K562 (cell line): ENCODE measurements around the gene ALK. TPM values are rescaled to one million over a fixed set of nuclear protein-coding genes. Genes with fewer than 3 reads are reported as not detected.
A peak's percentile ranks its signal among the peaks of the same experiment; 100 is the strongest.

Experiments
- ATAC-seq: fragments of 200-7000 bp; cut with Tn5 transposase; 3 replicates; pipeline ENCODE4 v1.9.1; 2020; ENCODE audit warnings: moderate library complexity
- BruUV-seq: library from RNA; stranded (reverse); fragments of 400-500 nt; replicated peaks from 2 replicates; lab custom pipeline; 2021; lab: Mats Ljungman, UMichigan
- CTCF ChIA-PET: fragments of 300-600 bp; formaldehyde crosslinking; extraction: SDS; loops from one replicate; lab custom pipeline; 2021; ENCODE audit warnings: low intra/inter-chr PET ratio; lab: Yijun Ruan, JAX
- POLR2A ChIA-PET: fragments of 300-600, 350-650 bp; sonication (Branson Sonifier 250); formaldehyde crosslinking; extraction: SDS; loops from one replicate; lab custom pipeline; 2021; ENCODE audit warnings: antibody characterized with exemption, inconsistent platforms; lab: Yijun Ruan, JAX
- DNase-seq, 4 experiments: peaks; one replicate each; pipeline versions ENCODE4 v3.0.0 to v3.0.0-alpha.2; 2011 to 2018; ENCODE audit warnings: low spot score in 3 of 4, mixed read lengths in 3 of 4; ENCODE audit errors: extremely low read depth in 1 of 4
- FAIRE-seq: peaks from 2 replicates; lab custom pipeline; 2011; peaks lifted over from hg19 to GRCh38; lab: Jason Lieb, UNC
- H2AFZ ChIP-seq: 2 replicates; pipeline ENCODE4 v1.6.0; 2011; ENCODE audit warnings: low read depth, low read length, control low read depth, inconsistent platforms
- H3K27ac ChIP-seq: fragments of 200-600 bp; 3 replicates; pipeline ENCODE4 v1.8.0; 2011; ENCODE audit warnings: low read depth, mild to moderate bottlenecking, control low read depth, inconsistent platforms, low read length, moderate library complexity, mixed read lengths; ENCODE audit errors: extremely low read depth
- H3K27me3 ChIP-seq, 2 experiments: fragments of 300-600 bp in 1 of 2; 2 replicates in 1 of 2; 3 replicates in 1 of 2; pipeline versions ENCODE4 v1.6.0 to v1.8.0; 2011; ENCODE audit warnings: inconsistent platforms in 2 of 2, low read length in 2 of 2, mild to moderate bottlenecking in 1 of 2, mixed read lengths in 1 of 2, moderate library complexity in 1 of 2; ENCODE audit not compliant: control insufficient read depth in 2 of 2, insufficient read depth in 2 of 2
- H3K36me3 ChIP-seq: fragments of 300-600 bp; 3 replicates; pipeline ENCODE4 v1.8.0; 2011; ENCODE audit warnings: mild to moderate bottlenecking, low read length, inconsistent platforms; ENCODE audit not compliant: control insufficient read depth, insufficient read depth
- H3K4me1 ChIP-seq, 2 experiments: fragments of 200-600 bp in 1 of 2; replicated peaks in 1 of 2; 2 replicates in 1 of 2; 3 replicates in 1 of 2; pipeline versions ENCODE4 v1.5.1 to v1.8.0; 2011; ENCODE audit warnings: inconsistent platforms in 2 of 2, low read length in 2 of 2, mild to moderate bottlenecking in 1 of 2, mixed read lengths in 1 of 2, moderate library complexity in 1 of 2; ENCODE audit not compliant: control insufficient read depth in 2 of 2, insufficient read depth in 2 of 2
- H3K4me2 ChIP-seq: 2 replicates; pipeline ENCODE4 v1.6.1; 2011; ENCODE audit warnings: low read length, control low read depth, inconsistent platforms, mixed read lengths; ENCODE audit not compliant: insufficient read depth
- H3K4me3 ChIP-seq: fragments of 200-600 bp; sonication (generic), shearing (Covaris generic); 2 replicates; pipeline ENCODE4 v1.5.1; 2016; ENCODE audit warnings: control low read depth, inconsistent platforms
- H3K79me2 ChIP-seq: fragments of 200-600 bp; 3 replicates; pipeline ENCODE4 v1.8.0; 2011; ENCODE audit warnings: low read length, inconsistent platforms; ENCODE audit not compliant: control insufficient read depth, insufficient read depth
- H3K9ac ChIP-seq, 2 experiments: 2 replicates each; pipeline versions ENCODE4 v1.6.0 to v1.6.1; 2011; ENCODE audit warnings: low read depth in 2 of 2, low read length in 2 of 2, control low read depth in 1 of 2, inconsistent platforms in 1 of 2, mild to moderate bottlenecking in 1 of 2, mixed read lengths in 1 of 2; ENCODE audit not compliant: insufficient read depth in 1 of 2
- H3K9me1 ChIP-seq: one replicate; pipeline ENCODE4 v1.6.0; 2011; ENCODE audit warnings: inconsistent platforms, mild to moderate bottlenecking, low read length, moderate library complexity; ENCODE audit not compliant: control insufficient read depth, insufficient read depth
- H3K9me3 ChIP-seq: replicated peaks from 2 replicates; pipeline ENCODE4 v1.5.1; 2011; ENCODE audit warnings: low read depth, low read length, inconsistent platforms; ENCODE audit not compliant: control insufficient read depth, insufficient read depth
- H4K20me1 ChIP-seq: replicated peaks from 2 replicates; pipeline ENCODE4 v1.6.1; 2011; ENCODE audit warnings: low read length, inconsistent platforms, mixed read lengths; ENCODE audit not compliant: control insufficient read depth, insufficient read depth
- CEBPB ChIP-seq: fragments of 450-650 bp; IDR thresholded peaks from 2 replicates; pipeline ENCODE4 v1.6.1; 2016; ENCODE audit warnings: missing genetic modification characterization, missing compliant biosample characterization
- CEBPG ChIP-seq, 3 experiments: fragments of 200-800 bp in 1 of 3; sonication (Bioruptor generic) in 1 of 3; sonication (generic) in 1 of 3; formaldehyde crosslinking in 1 of 3; IDR thresholded peaks in 2 of 3; conservative IDR thresholded peaks in 1 of 3; 2 replicates each; pipeline versions ENCODE4 v1.6.1 to v1.8.0; 2016 to 2022; ENCODE audit warnings: missing compliant biosample characterization in 2 of 3, missing genetic modification characterization in 2 of 3, mild to moderate bottlenecking in 1 of 3, missing genetic modification reagents in 1 of 3
- WGBS: fragments of 100-300 bp; shearing (Covaris generic); methylation state at CpG from one replicate; pipeline ENCODE4 v1.1.6; 2016; ENCODE audit warnings: low coverage, mixed read lengths; ENCODE audit not compliant: insufficient coverage; ENCODE audit errors: missing lambda C conversion rate; 5-methylcytosine and 5-hydroxymethylcytosine counted together
- in situ Hi-C: fragments of 300-500 bp; cut with MboI; formaldehyde crosslinking; loops from 4 replicates; pipeline ENCODE4 v1.15.0; 2018; ENCODE audit warnings: inconsistent platforms, mixed read lengths
- intact Hi-C: fragments of 100-400 bp; cut with micrococcal nuclease; formaldehyde crosslinking; loops from 2 replicates; pipeline ENCODE4 v1.14.2; 2022
- polyA plus RNA-seq, 8 experiments: library from polyadenylated mRNA; depleted of rRNA in 4 of 8; stranded (reverse) in 5 of 8; unstranded in 3 of 8; fragments of >200 nt; fragmentation: Nextera tagmentation in 2 of 8; fragmentation: Illumina TruSeq in 1 of 8; extraction: Ambion mirVana in 2 of 8; extraction: Trizol in 1 of 8; gene quantifications; 2 replicates each; pipeline versions ENCODE4 v1.2.1 to v1.2.3, GENCODE V29; 2011 to 2014; ENCODE audit warnings: inconsistent platforms in 1 of 8, missing spikeins in 1 of 8
- total RNA-seq, 7 experiments: library from RNA; depleted of rRNA in 6 of 7; stranded (reverse); fragments of >200 nt in 6 of 7; fragmentation: Illumina TruSeq in 2 of 7; extraction: Trizol in 2 of 7; gene quantifications; 2 replicates each; pipeline versions ENCODE4 v1.2.1 to v1.2.3, GENCODE V29; 2011 to 2021; ENCODE audit warnings: low replicate concordance in 1 of 7
- TF ChIP-seq, protein P1 (sequence below): sonication (generic); formaldehyde crosslinking; IDR thresholded peaks from 2 replicates; pipeline ENCODE4 v1.8.0; 2022; ENCODE audit warnings: missing genetic modification reagents, mild to moderate bottlenecking, borderline replicate concordance

Gene ALK
- total and polyA plus RNA-seq, 9 of the 15 experiments (the other 6 are each of a cell fraction or from before 2014, with no cell fraction given) = not detected

DNA sequence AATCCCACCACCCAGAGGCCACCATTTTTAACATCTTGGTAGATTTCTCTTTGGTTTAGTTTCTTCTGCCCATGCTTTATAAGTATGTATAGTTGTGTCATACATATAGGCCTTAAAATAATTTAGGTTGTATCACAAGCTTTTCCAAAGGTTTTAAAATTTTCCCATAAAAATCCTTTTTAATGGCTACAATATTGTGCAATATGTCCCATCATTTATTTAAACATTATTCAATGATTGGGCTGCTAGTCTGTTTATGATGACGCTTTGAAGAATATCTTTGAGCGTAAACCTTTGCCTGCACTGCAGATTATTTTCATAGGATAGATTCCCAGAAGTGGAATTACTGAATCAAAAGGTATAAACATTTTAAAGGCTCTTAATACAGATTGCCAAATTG, 588.8 kb downstream of the ALK start:
- no peaks in the 10 kb centered on the region for H3K79me2 ChIP-seq
- H3K27ac ChIP-seq = no peak overlapping the region
- TF ChIP-seq CEBPB (tag) (peak; percentile 58), CEBPG (CRISPR knock-in tag; IDR thresholded peaks at IDR 0.05) (no peak), CEBPG (tag; conservative IDR thresholded peaks at IDR 0.05 in 1 of 2, IDR thresholded peaks at IDR 0.05 in 1 of 2) (peak; percentile 29 to 81; a peak in 2 of 4 replicates)
- TF ChIP-seq, protein P1, sequence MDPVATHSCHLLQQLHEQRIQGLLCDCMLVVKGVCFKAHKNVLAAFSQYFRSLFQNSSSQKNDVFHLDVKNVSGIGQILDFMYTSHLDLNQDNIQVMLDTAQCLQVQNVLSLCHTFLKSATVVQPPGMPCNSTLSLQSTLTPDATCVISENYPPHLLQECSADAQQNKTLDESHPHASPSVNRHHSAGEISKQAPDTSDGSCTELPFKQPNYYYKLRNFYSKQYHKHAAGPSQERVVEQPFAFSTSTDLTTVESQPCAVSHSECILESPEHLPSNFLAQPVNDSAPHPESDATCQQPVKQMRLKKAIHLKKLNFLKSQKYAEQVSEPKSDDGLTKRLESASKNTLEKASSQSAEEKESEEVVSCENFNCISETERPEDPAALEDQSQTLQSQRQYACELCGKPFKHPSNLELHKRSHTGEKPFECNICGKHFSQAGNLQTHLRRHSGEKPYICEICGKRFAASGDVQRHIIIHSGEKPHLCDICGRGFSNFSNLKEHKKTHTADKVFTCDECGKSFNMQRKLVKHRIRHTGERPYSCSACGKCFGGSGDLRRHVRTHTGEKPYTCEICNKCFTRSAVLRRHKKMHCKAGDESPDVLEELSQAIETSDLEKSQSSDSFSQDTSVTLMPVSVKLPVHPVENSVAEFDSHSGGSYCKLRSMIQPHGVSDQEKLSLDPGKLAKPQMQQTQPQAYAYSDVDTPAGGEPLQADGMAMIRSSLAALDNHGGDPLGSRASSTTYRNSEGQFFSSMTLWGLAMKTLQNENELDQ (CRISPR knock-in tag) = no peak
- intact Hi-C loops = no loop called here
- H3K4me1 ChIP-seq = no peaks in the 10 kb centered on the region
- H4K20me1 ChIP-seq = no peaks in the 10 kb centered on the region
- DNase-seq (no peak), ATAC-seq (no peak), FAIRE-seq (no peak)
- CTCF ChIA-PET = no interaction called here
- WGBS = 2% methylated on average over 2 of the region's 2 CpGs
- no peak overlapping the region for H2AFZ ChIP-seq
- no peaks in the 10 kb centered on the region for H3K9me3 ChIP-seq
- H3K4me2 ChIP-seq = no peak overlapping the region
- H3K9me1 ChIP-seq = no peaks in the 10 kb centered on the region
- H3K36me3 ChIP-seq = no peaks in the 10 kb centered on the region
- POLR2A ChIA-PET = interaction anchor here (1.3 kb wide), 1 partner anchor 9 kb away, joined by 5 read pairs; no protein-coding TSS in a partner anchor
- BruUV-seq = no TSS peak
- H3K4me3 ChIP-seq = no peak overlapping the region
- peaks cover 0 to 19% of the 10 kb centered on the region in 2 experiments; a peak in 2 of 5 replicates for H3K27me3 ChIP-seq
- no peak overlapping the region for H3K9ac ChIP-seq
- in situ Hi-C loops = no loop called here
